H1 (cell line): Measurements from ENCODE around the gene NFASC. TPM values are rescaled to one million over a fixed set of nuclear protein-coding genes. Genes with fewer than 3 reads are reported as not detected.

Experiments used
- ATF2 ChIP-seq: IDR thresholded peaks from 2 replicates; pipeline ENCODE4 v1.6.1; 2012; ENCODE audit warnings: low read length, inconsistent platforms
- CTBP2 ChIP-seq: IDR thresholded peaks from 2 replicates; pipeline ENCODE4 v1.7.0; 2011; ENCODE audit warnings: borderline replicate concordance, mild to moderate bottlenecking, moderate library complexity, mixed read lengths, low read length; ENCODE audit not compliant: insufficient read depth, insufficient read length
- EZH2 ChIP-seq: fragments of 200-600 bp; sonication (generic); IDR thresholded peaks from 2 replicates; pipeline ENCODE4 v1.7.1; 2012; ENCODE audit warnings: low read depth, mild to moderate bottlenecking, moderate library complexity, low read length, inconsistent platforms; ENCODE audit not compliant: severe bottlenecking
- GTF2F1 ChIP-seq: IDR thresholded peaks from 2 replicates; pipeline ENCODE4 v1.6.1; 2012; ENCODE audit warnings: low read depth, low read length, improper control_type of control experiment, borderline replicate concordance
- RAD21 ChIP-seq, 2 experiments: IDR thresholded peaks in 1 of 2; conservative IDR thresholded peaks in 1 of 2; 2 replicates each; pipeline ENCODE4 v1.6.1; 2011; ENCODE audit warnings: low read depth in 2 of 2, low read length in 2 of 2, improper control_type of control experiment in 1 of 2, inconsistent platforms in 1 of 2, mild to moderate bottlenecking in 1 of 2, moderate library complexity in 1 of 2
- SP1 ChIP-seq: IDR thresholded peaks from 2 replicates; pipeline ENCODE4 v1.6.1; 2011; ENCODE audit warnings: low read depth, low read length
- SRF ChIP-seq: IDR thresholded peaks from 2 replicates; pipeline ENCODE4 v1.6.1; 2011; ENCODE audit warnings: mild to moderate bottlenecking, low read depth, low read length, moderate library complexity
- ZNF274 ChIP-seq: IDR thresholded peaks from 2 replicates; pipeline ENCODE4 v1.7.0; 2012; ENCODE audit warnings: low read length, borderline replicate concordance; ENCODE audit errors: extremely low read depth
- polyA plus RNA-seq, 7 experiments: library from polyadenylated mRNA; depleted of rRNA in 3 of 7; stranded (reverse) in 5 of 7; unstranded in 2 of 7; fragments of >200 nt in 5 of 7; fragments of 200-250 nt in 2 of 7; gene quantifications; 1 replicate in 5 of 7; 2 replicates in 1 of 7; 4 replicates in 1 of 7; pipeline versions ENCODE4 v1.2.1 to v1.2.3, GENCODE V29; 2011 to 2013; ENCODE audit warnings: missing spikeins in 2 of 7, mixed read lengths in 2 of 7
- total RNA-seq: library from RNA; stranded (reverse); fragmentation: NEBNext Ultra II Directional; extraction: Animal tissue kit (Norgen Biotek cat#: 25700); gene quantifications from 2 replicates; pipeline ENCODE4 v1.2.1, GENCODE V29; 2021

NFASC gene
- total and polyA plus RNA-seq, 2 of the 8 experiments (the other 6 are each of a cell fraction or from before 2014, with no cell fraction given): 5.0 to 15.2 TPM

- TF ChIP-seq ZNF274 (no peak), SP1 (no peak), CTBP2 (no peak), ATF2 (no peak), RAD21 (IDR thresholded peaks at IDR 0.05 in 1 of 2, conservative IDR thresholded peaks at IDR 0.05 in 1 of 2; ENCODE audit: low read depth in 2 of 2, low read length in 2 of 2) (no peak), GTF2F1 (no peak), SRF (no peak), EZH2 (no peak)
These were observed 34.9 kb upstream of the NFASC start (continued) for GRCh38 chr1:204835737-204836136.
